NCI-H1694 treated with DMSO at 0.1 percent for 48 hours (cell line): ENCODE results near the gene ACO2.
"Not testable (repeated sequence)": the region's sequence is repeated elsewhere in the genome, so short reads cannot be mapped to it uniquely, and the experiment has no call there.

Experiments used
- DNase-seq: peaks from one replicate; lab custom pipeline; 2025; lab: John Stamatoyannopoulos, UW

ACO2 gene

DNA sequence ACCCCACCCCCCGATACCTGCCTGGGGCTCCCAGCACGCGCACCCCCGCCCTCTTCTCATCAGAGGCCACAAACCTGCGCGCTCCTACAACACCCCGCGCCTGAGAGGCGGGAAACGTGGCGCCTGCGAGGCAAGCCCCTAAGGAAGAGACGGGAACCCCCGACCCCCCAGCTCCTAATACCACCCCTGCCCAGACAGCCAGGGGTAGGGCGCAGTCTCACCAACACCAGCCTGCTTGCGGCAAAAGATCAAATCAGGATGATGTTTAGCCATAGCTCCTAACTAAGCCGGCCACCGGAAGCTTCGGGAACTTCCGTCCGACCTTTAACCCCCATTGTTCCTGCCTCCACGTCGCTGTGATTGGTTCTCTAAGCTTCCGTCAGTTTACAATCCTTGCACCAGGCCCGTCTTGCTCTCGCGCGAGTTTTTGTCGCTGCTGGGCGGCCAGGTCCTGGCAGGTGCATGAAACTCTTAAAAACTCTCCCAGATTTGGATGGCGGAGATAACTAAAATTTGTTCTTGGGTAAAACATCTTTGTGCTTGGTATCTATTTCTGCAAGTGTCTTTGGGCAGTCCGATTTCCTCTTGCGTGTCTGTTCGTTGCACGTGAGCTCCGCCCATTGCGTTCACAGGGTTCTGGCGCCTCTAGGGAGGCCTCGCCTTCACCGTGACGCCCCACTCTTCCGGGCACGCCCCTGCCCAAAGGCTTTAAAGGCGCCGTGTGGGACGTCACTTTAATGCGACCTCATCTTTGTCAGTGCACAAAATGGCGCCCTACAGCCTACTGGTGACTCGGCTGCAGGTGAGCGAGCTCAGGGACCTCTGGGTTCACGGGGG lies at the start of gene ACO2, which contains the start of gene PHF5A:
Gene ACO2, plus strand, starts transcription at position 737 of the 837 bp plus-strand sequence. Its CDS starts 30 bp downstream, at position 767.
Gene PHF5A, minus strand, starts transcription at position 312 of the 837 bp plus-strand sequence. Its CDS starts 39 bp downstream, at position 273.
- peak; percentile 99 for DNase-seq

DNA sequence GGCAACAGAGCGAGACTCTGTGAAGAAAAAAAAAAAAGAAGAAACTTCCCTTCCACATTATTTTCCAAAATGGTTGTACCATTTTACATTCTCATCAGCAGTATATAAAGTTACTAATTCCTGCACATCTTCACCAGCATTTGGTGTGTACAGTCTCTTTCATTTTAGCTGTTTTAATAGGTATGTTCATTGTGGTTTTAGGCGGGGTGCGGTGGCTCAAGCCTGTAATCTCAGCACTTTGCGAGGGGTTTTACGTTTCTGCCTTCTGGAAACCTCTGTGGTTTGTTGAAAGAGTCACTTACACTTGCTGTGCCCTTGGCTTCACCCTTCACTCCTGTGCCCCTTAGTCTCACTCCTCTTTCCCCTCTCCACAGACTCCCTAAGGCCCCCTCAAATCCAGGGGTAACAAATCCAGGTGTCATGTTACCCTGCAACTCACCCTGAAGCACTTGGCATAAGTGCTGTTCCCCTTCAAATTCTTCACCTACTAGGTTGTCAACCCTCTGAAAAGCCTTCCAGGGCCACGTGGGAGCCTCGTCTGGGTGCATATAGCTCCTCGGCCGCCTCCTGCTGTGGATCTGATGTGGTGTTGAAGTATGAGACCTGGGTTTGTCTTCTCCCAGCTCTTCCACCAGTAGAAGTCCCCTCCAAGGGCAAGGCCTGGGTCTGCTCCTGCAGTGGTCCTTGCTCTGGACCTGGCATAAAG lies 43.1 kb upstream of the ACO2 start:
- no peak for DNase-seq

DNA sequence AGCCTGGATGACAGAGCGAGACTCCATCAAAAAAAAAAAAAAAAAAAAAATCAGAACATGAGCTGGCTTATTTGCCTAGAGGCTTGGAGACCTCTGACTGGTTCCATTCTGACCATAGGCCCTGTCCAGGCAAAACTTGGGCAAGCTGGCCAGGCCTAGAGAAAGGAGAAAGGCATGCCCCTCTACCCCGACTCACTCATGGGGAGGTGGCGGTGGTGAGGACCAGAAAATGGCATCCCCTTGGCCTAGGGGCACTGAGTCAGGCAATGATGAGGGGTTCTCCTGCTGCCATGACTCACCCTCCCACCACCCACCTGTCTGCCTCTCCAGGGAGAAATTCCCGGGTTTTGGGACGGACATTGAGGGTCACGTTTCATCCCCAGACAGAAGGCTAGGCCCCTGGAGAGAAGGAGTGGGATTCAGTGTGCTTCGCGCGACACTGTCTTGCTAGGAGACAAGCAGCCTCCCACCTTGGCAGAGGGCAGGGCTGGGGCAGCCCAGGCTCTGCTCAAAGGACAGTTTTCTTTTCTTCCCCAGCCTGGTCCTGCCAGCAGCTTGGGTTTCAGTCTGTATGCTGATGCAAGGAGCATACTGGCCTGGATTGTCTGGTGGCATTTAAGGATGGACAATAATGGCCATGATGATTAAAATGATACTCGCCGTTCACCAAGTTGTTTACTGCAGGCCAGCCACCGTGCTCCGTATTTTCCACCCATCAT lies 39.5 kb upstream of the ACO2 start:
- DNase-seq: no peak

DNA sequence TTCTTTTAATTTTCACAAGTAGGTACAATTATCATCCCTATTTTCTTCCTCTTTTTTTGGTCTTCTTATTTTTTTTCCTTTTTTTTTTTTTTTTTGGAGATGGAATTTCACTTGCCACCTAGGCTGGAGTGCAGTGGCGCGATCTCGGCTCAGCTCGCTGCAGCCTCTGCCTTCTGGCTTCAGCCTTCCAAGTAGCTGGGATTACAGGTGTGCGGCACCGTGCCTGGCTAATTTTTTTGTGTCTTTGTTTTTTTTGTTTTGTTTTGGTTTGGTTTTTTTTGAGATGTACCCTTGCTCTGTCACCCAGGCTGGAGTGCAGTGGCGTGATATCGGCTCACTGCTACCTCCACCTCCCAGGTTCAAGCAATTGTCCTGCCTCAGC lies 39.0 kb upstream of the ACO2 start:
- no peak for DNase-seq

DNA sequence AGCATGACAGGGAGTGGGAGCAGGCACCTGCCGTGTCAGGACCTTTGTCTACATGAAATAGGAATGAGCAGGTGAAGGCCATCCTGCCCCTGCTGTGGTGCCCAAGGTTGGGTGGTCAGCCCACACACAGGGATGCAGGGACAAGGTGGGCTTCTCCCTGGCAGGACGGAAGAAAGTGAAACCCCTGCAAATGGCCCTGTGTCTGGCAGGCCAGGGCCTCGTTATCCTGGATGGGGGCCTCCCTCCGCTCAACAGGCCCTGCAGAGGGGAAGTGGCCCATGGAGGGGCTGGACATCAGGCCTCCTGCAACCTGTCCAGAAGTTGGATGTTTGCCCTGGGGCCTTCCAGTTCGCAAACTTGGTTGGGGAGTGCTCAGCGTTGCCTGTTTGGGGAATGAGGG lies 37.3 kb upstream of the ACO2 start:
- DNase-seq: no peak

DNA sequence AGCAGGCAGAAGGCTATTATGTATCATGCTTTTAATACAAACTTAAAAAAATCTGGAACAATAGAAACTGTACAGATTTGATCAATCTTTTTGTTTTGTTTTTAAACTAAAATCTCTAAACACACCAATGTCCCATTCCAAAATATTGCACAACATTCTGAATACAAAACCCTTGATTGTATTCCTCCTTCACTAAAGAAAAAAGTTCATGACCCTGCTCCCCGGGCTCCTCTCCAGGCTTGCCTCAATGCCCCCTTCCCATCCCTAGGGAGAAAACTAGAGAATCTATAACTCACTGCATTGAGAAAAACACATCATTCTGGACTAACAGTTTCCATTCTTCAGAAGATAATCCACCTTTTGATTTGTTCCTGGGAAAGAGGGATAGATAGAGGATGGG lies 35.4 kb upstream of the ACO2 start:
- not testable (repeated sequence) for DNase-seq

DNA sequence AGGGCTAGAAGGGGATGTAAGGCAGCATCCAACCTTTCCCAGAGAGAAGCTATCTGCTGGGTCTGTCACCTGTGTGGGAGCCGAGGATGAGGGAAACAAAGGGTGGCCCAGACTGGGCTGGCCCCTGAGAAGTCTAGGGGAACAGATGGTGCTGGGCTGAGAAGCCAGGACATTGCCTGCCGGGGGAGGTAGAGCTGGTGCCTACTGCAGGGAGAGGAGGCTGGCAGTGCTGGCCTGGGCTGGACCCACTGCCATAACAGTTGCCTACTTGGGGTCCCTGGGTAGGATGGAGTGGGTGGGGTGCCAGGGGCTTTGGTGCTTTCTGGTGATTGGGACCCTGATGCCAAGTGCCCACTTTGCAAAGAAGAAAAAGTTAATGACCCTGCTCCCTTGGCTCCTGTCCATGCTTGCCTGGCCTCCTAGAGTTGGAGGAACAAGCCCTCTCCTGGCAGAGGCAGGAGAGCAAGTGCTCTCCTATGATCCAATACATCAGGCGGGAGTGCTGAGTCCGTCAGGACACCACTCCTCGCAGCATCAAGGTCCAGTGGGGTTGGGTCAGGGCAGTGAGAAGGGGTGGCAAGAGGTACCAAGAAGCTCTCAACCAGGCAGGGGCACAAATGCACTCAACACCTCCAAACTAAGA lies 34.4 kb upstream of the ACO2 start:
- DNase-seq: not testable (repeated sequence)

DNA sequence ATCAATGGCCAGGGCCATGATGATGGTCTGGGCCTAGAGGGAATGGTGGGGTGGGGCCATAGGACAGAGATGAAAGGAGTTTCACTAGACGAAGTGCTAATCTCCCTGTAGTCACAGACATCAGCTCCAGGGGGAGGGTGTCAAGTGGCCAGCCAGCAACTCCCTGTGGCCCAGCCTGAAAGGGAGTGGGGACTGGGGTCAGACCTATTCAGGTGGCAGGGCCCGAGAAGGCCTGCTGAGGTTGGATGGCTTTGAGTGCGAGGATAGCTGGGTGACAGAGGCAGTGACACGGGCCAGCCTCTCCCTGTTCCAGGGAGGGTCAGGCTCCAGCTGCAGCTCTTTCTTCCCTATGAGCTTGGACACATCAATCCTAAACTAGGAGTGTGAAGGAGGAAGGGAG lies 33.4 kb upstream of the ACO2 start:
- DNase-seq: no peak

DNA sequence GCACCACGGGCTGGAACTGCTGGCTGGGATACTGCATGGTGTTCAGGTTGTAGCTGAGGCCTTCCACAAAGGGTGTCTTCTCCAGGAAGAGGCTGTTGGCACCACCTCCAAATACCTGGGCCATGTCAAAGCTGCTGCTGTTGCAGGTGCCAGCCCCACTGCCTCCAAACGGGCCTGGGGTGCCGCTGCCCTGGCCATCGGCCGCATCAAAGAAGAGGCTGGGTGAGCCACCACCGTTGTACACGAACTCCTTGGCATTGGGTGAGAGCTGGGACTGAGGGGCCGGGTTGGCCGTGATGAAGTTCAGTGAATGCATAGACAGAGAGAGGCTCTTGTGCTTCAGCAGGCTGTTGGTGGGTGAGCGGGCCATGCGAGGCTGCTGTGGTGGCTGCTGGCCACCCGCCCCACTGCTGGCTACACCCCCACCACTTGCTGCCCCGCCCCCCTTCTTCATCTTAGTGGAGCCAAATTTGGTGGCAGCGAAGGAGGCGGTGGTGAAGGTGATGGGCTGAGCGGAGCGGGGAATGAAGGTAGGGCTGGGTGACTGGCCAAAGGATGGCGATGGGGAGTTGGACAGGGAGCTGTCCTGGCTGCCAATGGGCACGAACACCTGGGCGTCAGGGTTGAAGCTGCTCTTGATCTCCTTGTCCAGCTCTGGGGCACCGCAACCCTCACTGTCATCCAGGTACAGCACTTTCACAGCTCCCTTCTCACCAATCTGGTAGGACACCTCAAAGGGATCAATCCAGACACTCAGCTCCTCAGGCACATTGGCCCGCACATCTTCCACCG lies 32.4 kb upstream of the ACO2 start:
- no peak for DNase-seq

DNA sequence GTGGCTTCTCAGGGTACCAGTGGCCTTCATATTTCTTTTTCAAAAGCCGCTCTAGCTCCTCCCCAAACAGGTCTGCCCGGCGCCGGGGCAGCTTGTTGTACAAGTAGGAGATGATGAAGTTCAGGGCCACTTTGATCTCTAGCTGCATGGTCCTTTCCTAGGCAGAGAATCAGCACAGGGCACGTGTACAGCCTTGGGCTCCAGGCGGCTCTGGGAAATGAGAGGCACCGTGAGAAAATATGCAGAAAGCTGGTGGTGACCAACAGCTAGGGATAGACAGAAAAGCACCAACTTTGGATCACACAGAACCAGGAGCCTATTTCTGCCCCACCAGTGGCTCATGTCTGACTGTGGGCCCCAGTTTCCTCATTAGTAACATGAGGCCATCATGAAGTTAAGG lies 31.7 kb upstream of the ACO2 start:
- DNase-seq: no peak

DNA sequence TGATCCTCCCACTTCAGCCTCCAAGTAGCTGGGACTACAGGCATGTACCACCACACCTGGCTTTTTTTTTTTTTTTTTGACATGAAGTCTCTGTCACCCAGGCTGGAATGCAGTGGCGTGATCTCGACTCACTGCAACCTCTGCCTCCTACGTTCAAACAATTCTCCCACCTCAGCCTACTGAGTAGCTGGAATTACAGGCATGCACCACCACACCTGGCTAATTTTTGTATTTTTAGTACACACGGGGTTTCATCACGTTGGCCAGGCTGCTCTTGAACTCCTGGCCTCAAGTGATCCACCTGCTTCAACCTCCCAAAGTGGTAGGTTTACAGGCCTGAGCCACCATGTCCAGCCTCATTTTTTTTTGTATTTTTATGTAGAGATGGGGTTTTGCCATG lies 28.4 kb upstream of the ACO2 start:
- DNase-seq: not testable (repeated sequence)

DNA sequence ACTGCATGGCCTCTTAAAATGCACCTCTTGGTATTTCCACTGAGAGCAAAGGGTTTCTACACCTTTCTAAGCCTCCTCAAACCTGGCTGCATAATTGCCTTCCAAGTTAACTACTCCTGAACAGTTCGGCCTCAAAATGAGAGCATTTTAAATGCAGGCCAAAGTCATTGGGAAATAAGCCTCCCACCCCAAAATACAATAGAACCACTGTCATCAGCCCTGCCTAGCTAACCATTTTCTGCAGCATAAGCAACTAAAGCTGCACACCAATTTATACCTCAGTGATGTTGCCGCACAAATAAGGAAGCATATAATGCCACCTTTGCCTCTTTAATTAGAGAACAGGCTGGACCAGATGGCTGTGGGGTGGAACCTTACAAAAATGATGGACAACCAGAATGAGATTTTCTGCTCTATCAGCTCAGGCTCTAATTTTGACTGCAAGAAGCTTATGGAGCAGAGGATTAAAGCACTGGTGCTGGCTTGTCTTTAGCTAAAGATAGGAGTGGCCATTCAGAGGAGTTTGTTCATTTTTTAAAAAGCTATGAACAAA lies 26.6 kb upstream of the ACO2 start:
- DNase-seq: peak; percentile 85

DNA sequence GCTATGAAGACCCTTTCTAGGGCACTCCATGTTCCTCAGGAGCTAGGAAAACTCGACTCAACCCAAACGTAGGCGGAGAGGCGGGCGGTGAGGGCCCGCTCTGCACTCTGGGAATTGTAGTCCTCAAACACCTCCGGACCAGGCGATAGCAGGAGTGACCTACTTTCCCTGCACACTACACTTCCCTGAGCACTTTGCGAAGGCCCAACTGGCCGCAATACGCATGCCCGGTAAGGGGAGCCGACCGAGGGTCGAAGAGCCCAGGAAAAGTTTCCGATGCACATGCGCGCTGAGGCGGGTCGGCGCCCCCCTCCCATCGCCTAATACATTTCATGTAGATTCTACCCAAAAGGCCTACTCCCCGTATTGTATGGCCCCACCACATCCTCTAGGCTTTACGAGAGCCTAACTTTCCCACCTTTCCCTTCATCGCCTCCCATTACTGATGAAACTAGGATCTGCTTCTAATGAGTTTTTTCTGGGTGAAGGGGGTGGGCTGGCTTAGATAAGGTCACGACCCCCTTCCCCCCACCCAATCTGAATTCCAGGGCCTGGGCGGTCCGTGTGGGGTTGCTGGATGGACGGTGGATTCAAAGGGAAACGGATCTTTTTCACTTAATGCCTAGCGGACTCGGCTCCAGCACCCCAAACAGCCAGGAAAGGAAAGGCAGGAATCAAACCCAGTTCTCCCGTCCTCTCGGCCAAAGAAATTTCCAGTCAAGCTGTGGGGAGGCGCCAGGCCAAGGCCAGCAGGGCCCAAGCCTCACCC lies 24.4 kb upstream of the ACO2 start:
- DNase-seq: peak; percentile 98

DNA sequence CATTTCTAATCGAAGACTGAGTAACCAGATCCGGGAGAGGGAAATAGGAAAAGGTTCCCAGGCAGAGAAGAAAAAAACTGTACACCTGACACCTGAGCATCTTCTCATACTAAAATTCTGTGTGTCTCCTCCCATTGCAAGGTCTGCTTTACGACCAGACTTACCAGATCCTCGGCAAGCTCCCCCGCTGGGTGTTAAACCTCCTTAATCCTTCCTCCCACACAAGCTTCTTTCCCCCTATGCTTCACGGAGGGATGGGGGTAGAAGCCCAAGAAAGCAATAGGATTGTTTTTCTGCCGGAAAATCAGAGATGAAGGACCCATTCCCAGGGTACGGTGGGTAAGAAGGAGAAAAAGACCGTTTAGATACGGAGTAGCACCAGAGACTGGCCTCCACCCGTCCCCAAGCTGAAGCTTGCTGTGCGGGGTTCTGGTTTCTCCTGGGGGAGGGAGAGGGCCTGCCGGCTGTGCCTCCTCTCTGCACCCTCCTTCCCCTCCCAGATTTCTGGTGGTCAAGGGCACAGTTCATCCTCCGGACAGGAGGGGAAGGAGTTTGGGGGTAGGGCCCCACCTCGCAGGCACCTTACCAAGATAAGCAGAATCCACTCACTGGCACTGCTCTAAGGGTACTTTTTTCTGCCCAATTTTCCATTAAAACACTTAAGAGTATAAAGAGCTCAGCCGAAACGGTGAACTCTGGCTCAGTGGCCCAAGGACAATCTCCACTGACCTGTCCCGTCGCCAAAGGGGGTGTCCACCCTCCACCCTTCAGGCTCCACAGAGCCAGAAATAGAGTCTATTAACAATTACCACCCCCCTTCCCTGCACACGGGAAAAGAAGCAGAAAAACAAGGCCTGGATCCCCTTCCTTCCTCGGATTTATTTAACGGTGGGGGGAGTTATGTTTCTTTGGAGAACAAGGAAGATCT lies 23.5 kb upstream of the ACO2 start:
- DNase-seq: no peak

DNA sequence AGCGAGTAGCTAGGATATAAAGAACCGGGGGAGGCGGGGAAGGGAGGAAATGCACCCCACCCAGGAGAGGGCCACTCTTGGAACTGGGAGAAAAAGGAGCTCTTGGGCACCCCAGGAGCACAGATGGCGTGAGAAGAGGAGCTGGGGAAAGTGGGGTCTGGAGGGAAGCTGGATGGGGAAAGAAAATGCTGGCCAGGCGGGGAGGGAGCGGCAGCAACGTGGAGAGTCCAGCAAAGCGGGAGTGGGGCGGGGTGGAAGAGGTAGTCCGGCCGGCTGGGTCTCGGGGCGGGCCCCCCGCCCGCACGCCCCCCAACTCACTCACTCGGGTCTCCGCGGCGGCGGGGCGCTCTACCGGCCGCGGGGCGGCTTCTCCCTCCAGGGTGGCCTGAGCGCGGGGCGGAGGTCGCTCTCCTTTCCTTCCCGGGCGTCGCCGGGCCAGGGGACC lies 22.8 kb upstream of the ACO2 start:
- DNase-seq: no peak

DNA sequence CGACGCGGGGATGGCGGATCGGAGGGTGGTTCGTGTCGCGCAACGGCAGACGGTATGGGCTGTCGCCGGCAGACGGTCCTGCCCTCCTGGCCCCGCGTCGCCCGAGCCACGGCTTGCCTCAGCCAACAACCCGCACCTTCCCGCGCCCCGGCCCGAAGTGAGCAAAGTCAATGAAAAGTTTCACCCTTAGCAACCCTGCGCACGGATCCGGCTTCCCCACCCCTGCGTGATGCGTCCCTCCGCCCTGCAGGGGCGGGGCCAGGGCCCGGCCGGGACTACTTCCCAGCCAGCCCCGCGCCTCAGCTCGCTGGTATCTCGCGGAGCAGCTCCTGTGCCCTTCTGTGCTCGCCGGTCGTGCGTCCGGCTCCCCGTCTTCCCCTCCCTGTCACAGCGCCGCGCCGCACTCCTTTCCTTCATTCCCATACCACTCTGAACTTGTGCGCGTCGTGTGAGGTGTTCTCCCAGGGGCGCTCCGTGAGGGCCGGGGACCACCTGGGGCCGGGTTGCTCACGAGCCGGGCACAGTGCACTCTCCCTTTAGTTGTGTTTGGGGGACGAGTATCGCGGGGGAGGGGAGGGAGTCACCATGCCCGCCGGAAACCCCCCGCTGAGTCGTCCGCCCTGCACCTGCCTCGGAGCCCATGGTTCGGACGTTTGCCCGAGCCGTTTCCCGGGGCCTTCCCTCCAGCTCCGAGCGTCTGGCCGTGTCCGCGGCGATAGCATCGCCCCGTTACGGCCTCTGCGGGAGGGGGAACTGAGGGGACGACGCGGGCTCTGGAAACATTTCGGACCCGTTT lies 22.1 kb upstream of the ACO2 start, which contains the start of gene TOB2:
Gene TOB2, minus strand, starts transcription at position 163 of the 796 bp plus-strand sequence. CDS start 9,456 bp downstream, outside the sequence.
- DNase-seq: peak; percentile 88

DNA sequence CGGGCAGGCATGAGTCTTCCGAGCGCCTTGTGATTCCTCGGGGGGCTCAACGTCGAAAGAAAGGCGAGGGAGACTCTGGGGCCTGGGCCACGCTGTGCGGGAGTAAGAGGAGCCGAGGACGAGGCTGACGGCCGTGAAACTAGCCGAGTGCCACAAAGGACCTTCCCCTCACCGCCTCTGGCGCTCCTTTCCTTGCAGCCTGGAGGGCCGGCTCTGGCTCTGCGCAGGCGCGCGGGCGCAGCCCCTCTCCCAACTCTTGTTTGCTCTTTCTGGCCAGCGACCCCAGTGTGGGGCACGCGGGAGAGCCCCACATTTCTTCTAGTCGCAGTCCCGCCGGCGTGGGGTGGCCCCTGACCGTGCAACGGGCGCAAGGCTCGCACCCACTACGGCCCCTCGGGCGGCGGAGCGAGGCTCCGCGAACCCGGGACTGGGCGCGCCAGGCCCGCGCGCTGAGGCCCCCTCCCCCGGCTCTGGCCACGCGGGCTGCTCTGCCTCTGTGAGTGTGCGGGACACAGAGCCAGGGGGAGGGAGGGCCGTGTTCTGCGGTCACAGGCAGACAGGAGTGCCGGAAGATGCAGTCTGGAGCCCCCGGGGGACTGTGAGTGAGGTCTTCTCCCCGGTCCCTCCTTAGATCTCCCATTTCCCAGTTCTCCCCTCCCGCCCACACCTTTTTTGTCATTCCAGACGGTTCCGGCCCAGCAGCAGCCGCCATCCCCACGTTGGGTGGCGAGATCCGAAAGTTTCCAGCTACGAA lies 21.3 kb upstream of the ACO2 start:
- peak; percentile 72 for DNase-seq
